ENCODE results near the gene PDILT. TPM values are rescaled to one million over a fixed set of nuclear protein-coding genes. Genes with fewer than 3 reads are reported as not detected.
"Not testable (repeated sequence)": the region's sequence is repeated elsewhere in the genome, so short reads cannot be mapped to it uniquely, and the experiment has no call there.

The PDILT gene
- not detected for polyA plus RNA-seq (2012; ENCODE audit: low read depth, missing spikeins)

DNA sequence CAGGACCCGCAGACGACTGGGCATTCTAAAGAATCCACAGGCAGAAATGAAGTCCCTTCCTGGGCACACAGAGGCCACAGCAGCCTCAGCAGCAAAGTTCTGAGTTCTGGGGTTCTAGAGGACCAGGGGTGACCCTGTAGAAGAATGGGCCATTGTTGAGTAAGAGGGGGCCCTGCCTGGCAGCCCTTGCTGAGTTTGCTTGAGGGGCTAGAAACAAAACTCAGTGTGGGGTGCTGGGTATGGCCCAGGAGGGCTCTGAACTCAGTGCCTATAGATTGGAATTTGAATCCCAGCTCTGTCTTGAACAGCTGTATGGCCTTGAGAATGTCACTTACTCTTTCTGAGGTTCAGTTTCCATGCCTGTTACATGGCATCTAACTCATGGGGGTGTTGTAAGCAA is at the start of gene PDILT:
TSS of gene PDILT (minus strand) at position 101 of the 400 bp plus-strand sequence. CDS start 5,437 bp downstream, outside the sequence.
- FAIRE-seq (no peak), DNase-seq (ENCODE audit: insufficient read length, low spot score) (no peak)
- TF ChIP-seq POLR2AphosphoS5 (IDR thresholded peaks at IDR 0.05; ENCODE audit: low read depth, low read length) (no peak), PAX5 (IDR thresholded peaks at IDR 0.05; ENCODE audit: insufficient read depth, low read length, severe bottlenecking) (no peak), POLR2A (IDR thresholded peaks at IDR 0.05; ENCODE audit: low read depth, low read length) (no peak), TAF1 (IDR thresholded peaks at IDR 0.05; ENCODE audit: low read depth, low read length) (no peak), SPI1 (IDR thresholded peaks at IDR 0.05; ENCODE audit: low read depth, low read length) (no peak), POU2F2 (IDR thresholded peaks at IDR 0.05; ENCODE audit: low read depth, low read length) (no peak)

DNA sequence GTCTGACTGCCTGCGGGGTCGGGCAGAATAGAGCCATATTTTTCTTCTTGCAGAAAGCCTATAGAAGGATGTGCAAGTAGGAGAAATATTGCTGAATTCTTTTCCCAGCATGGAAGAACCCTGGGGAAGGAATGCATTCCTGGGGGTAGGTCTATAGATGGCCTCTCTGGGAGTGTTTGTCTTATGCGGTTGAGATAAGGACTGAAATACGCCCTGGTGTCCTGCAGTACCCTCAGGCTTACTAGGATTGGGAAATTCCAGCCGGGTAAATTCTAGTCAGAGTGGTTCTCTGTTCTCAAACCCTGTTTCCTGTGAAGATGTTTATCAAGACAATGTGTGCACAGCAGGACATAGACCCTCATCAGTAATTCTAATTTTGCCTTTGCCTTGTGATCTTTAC is 49.1 kb upstream of the PDILT start:
- DNase-seq (ENCODE audit: insufficient read length, low spot score); FAIRE-seq: not testable (repeated sequence)

DNA sequence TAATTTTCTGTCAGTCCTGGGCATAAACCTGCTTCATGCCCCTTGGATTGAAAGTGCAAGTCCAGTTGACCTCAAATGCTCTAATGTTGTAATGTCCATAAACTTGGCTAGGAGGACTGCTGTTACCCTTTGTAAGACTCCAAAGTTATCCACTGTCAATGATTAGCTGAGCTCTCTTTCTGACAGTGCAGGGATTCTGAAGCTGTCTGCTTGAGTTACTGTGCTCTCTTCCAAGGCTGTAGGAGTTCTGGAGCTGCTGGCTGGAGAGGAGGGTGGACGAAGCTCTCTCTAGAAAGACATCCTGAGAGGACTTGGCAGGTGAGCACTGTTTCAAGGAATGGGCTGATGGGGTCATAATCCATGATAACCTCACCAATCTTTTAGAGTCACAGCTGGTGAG is 46.8 kb upstream of the PDILT start, which contains the start of gene ACSM2A:
TSS of gene ACSM2A (plus strand) at position 158 of the 400 bp plus-strand sequence. CDS start 8,594 bp downstream, outside the sequence.
- not testable (repeated sequence) for FAIRE-seq; DNase-seq (ENCODE audit: insufficient read length, low spot score)

DNA sequence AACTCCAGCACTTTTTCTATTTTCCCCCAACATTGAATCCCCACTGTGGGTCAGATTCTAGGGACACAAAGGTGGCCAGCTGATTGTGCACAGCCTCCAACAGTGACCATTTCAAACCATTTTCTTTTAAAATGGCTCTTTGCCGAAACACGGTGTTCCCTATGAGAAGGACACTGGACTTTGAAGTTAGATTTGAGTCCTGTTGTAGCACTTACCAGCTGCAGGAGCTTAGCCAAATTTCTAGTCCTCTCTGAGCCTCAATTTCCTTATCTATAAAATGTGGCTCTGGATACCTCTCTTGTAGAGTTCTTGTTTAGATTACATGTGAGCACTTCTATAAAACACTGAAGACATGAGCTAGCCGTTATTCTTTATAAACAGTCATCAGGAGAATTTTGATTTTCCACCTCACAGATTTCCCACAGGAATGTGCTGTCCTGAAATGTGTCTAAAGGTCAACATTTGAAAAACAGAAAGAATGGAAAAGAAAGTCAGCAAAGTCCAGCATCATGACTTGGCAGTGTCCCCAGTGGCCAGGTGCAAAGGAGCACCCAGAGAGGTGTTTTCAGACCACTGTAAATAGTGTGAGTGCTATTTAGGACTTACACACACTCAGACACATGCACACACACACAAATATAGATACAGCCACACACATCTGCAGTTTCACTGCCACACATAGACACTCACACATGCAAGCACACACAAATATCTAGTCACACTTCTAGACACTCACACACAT is 42.3 kb upstream of the PDILT start:
- not testable (repeated sequence) for FAIRE-seq; DNase-seq (ENCODE audit: insufficient read length, low spot score)

- not testable (repeated sequence) for DNase-seq (ENCODE audit: insufficient read length, low spot score); FAIRE-seq
These were observed 37.3 kb upstream of the PDILT start for GRCh38 chr16:20441859-20442258.

DNA sequence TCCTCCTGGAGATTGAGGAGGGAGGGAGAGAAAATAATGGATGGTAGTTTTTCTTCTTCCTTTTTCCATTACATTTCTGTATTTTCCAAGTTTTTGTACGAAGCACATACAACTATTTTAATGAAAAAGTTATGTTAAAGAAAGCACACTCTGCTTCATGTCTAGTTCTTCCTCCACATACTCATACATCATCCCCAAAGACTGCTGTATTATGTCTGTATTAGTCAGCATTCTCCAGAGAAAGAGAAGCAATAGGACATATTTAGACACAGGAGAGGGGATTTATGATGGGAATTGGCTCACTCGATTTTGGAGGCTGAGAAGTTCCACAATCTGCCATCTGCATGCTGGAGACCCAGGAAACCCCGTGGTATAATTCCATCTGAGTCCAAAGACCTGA is 36.7 kb upstream of the PDILT start:
- TF ChIP-seq TAF1 (IDR thresholded peaks at IDR 0.05; ENCODE audit: low read depth, low read length) = no peak
- no peak for TF ChIP-seq POU2F2 (IDR thresholded peaks at IDR 0.05; ENCODE audit: low read depth, low read length)
- TF ChIP-seq SPI1 (IDR thresholded peaks at IDR 0.05; ENCODE audit: low read depth, low read length) = no peak
- no peak for TF ChIP-seq POLR2A (IDR thresholded peaks at IDR 0.05; ENCODE audit: low read depth, low read length)
- TF ChIP-seq PAX5 (IDR thresholded peaks at IDR 0.05; ENCODE audit: insufficient read depth, low read length, severe bottlenecking) = no peak
- TF ChIP-seq POLR2AphosphoS5 (IDR thresholded peaks at IDR 0.05; ENCODE audit: low read depth, low read length) = no peak
- DNase-seq (ENCODE audit: insufficient read length, low spot score) = no peak
- FAIRE-seq = no peak

- FAIRE-seq; DNase-seq (ENCODE audit: insufficient read length, low spot score): not testable (repeated sequence)
These were observed 36.2 kb upstream of the PDILT start for GRCh38 chr16:20440731-20441130.

DNA sequence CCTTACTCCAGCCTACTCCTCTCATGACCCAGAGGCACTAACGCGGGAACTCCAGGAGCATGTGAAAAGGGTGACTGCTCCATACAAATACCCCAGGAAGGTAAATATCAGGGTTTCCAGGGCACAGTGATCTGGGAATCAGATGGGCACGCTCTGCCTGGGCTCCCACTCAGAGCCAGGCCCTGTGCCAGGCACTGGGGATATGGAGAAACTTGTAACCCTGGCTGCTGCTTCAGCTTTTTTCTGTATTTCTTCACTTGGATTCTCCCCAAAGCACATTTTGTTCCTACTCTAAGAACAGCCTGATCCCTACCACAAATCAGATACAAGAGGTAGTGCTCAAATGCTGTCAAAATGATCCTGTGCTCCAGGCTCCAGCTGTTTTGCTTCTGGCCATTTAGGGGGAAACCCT is 35.3 kb upstream of the PDILT start:
- not testable (repeated sequence) for FAIRE-seq

DNA sequence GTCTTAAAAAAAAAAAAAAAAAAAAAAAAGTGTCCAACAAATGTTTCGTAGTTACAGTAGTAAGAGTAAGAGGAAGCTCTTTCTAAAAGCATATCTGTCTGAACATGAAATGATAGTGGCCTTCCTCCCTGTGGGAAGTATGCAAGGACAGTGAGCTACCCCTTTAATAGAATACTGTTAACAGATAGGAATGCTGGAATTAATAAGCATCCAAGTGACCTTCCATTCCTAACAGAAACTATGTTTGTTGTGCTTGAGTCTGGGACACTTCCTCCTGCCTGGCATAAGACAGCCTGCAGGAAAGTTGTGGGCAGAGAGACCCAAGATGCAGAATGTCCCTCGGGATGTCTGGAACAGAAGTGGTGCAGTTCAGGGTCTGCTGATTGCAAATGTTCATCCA is 34.4 kb upstream of the PDILT start:
- FAIRE-seq = not testable (repeated sequence)

More for the DNA sequence above, 35.3 kb upstream of the PDILT start:
- DNase-seq (ENCODE audit: insufficient read length, low spot score) = not testable (repeated sequence)

DNA sequence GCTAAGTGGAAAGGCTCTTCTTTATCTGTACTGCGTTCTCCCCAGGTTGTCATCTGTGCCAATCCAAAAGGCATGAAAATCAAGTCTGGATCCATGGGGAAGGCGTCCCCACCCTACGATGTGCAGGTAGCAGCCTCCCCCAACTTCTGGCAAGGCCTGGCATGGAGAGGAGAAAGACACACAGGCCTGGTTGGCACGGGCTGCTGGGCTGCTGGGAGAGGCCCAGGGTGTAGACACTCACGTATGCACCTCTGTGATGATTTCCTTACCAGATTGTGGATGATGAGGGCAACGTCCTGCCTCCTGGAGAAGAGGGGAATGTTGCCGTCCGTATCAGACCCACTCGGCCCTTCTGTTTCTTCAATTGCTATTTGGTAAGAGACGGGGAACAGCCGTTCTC is 26.4 kb upstream of the PDILT start:
- TF ChIP-seq PAX5 (IDR thresholded peaks at IDR 0.05; ENCODE audit: insufficient read depth, low read length, severe bottlenecking) = no peak
- no peak for TF ChIP-seq POU2F2 (IDR thresholded peaks at IDR 0.05; ENCODE audit: low read depth, low read length)
- no peak for TF ChIP-seq POLR2AphosphoS5 (IDR thresholded peaks at IDR 0.05; ENCODE audit: low read depth, low read length)
- no peak for TF ChIP-seq POLR2A (IDR thresholded peaks at IDR 0.05; ENCODE audit: low read depth, low read length)
- no peak for TF ChIP-seq SPI1 (IDR thresholded peaks at IDR 0.05; ENCODE audit: low read depth, low read length)
- no peak for TF ChIP-seq TAF1 (IDR thresholded peaks at IDR 0.05; ENCODE audit: low read depth, low read length)

More for the DNA sequence above, 34.4 kb upstream of the PDILT start:
- DNase-seq (ENCODE audit: insufficient read length, low spot score) = not testable (repeated sequence)

GRCh38 chr16:20430480-20430879 is 25.9 kb upstream of the PDILT start:
- FAIRE-seq; DNase-seq (ENCODE audit: insufficient read length, low spot score): not testable (repeated sequence)

More for the DNA sequence above, 26.4 kb upstream of the PDILT start:
- FAIRE-seq = no peak
- no peak for DNase-seq (ENCODE audit: insufficient read length, low spot score)

DNA sequence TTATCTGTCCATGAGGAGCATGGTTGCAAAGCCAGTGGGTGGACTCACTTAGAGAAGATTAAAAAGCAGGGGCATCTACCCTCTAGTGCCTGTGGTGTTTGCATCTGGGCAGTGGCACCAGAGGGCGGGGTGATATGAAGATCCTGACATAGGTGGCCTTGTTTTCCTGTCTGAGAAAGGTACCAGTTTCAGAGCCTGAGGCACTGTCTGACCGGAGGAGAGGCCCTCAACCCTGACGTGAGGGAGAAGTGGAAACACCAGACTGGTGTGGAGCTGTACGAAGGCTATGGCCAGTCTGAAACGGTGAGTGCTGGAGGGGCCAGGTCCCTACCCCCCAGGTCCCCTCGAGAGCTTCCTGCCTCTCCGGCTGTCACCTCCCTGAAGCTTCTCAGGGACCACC is 25.0 kb upstream of the PDILT start:
- FAIRE-seq; DNase-seq (ENCODE audit: insufficient read length, low spot score): not testable (repeated sequence)

- not testable (repeated sequence) for FAIRE-seq; DNase-seq (ENCODE audit: insufficient read length, low spot score)
These were observed 22.9 kb upstream of the PDILT start for GRCh38 chr16:20427401-20427797.

Measured in GM12891 (cell line).